PC-3 (cell line): Measurements from ENCODE around the gene SLC12A8. TPM values are rescaled to one million over a fixed set of nuclear protein-coding genes. Genes with fewer than 3 reads are reported as not detected.

Experiments
- ATAC-seq: fragments of 200-7000 bp; cut with Tn5 transposase; 2 replicates; pipeline ENCODE4 v1.9.1; 2020; ENCODE audit warnings: mild to moderate bottlenecking, moderate library complexity
- BruUV-seq: library from RNA; stranded (reverse); fragments of 400-500 nt; replicated peaks from 2 replicates; lab custom pipeline; 2021; lab: Mats Ljungman, UMichigan
- CTCF ChIA-PET: fragments of 300-600 bp; sonication (Branson Sonifier 250); formaldehyde crosslinking; loops from one replicate; lab custom pipeline; 2022; ENCODE audit warnings: antibody characterized with exemption; lab: Charles Lee
- POLR2A ChIA-PET: fragments of 300-600 bp; sonication (Branson Sonifier 250); formaldehyde crosslinking; loops from one replicate; lab custom pipeline; 2022; ENCODE audit warnings: antibody characterized with exemption; ENCODE audit not compliant: unreplicated experiment; lab: Charles Lee
- DNase-seq: peaks from one replicate; pipeline ENCODE4 v3.0.0-alpha.2; 2015
- H2AFZ ChIP-seq: fragments of 300-600 bp; sonication (generic); 2 replicates; pipeline ENCODE4 v1.6.0; 2016; ENCODE audit warnings: antibody characterized with exemption, low read length
- H3F3A ChIP-seq: fragments of 300-600 bp; sonication (generic); one replicate; pipeline ENCODE4 v1.6.0; 2017; ENCODE audit warnings: antibody characterized with exemption, low read length, control low read depth, mild to moderate bottlenecking; ENCODE audit not compliant: unreplicated experiment
- H3K27ac ChIP-seq: fragments of 300-600 bp; sonication (generic); 2 replicates; pipeline ENCODE4 v1.5.1; 2016; ENCODE audit warnings: mild to moderate bottlenecking, low read length
- H3K27me3 ChIP-seq: fragments of 300-600 bp; sonication (generic); 2 replicates; pipeline ENCODE4 v1.6.1; 2016; ENCODE audit warnings: low read length, mixed read lengths
- H3K36me3 ChIP-seq: fragments of 300-600 bp; sonication (generic); 2 replicates; pipeline ENCODE4 v1.6.1; 2016; ENCODE audit warnings: low read depth, mixed run types, low read length, mixed read lengths
- H3K4me1 ChIP-seq: fragments of 300-600 bp; sonication (generic); 2 replicates; pipeline ENCODE4 v1.5.1; 2016; ENCODE audit warnings: low read length; ENCODE audit not compliant: insufficient read depth
- H3K4me2 ChIP-seq: fragments of 300-600 bp; sonication (generic); 2 replicates; pipeline ENCODE4 v1.6.0; 2016; ENCODE audit warnings: low read length
- H3K4me3 ChIP-seq: fragments of 300-600 bp; sonication (generic); 2 replicates; pipeline ENCODE4 v1.5.1; 2016; ENCODE audit warnings: mild to moderate bottlenecking, low read length, mixed read lengths
- H3K79me2 ChIP-seq: fragments of 300-600 bp; sonication (generic); 2 replicates; pipeline ENCODE4 v1.6.1; 2017; ENCODE audit warnings: low read length, mixed read lengths
- H3K9ac ChIP-seq: fragments of 300-600 bp; sonication (generic); 2 replicates; pipeline ENCODE4 v1.6.0; 2016; ENCODE audit warnings: mild to moderate bottlenecking, low read length
- H3K9me2 ChIP-seq: fragments of 300-600 bp; sonication (generic); replicated peaks from 2 replicates; pipeline ENCODE4 v1.6.1; 2016; ENCODE audit warnings: mixed run types, low read length, mixed read lengths
- H3K9me3 ChIP-seq: fragments of 300-600 bp; sonication (generic); 2 replicates; pipeline ENCODE4 v1.6.1; 2016; ENCODE audit warnings: low read length, mixed read lengths
- H4K20me1 ChIP-seq: fragments of 300-600 bp; sonication (generic); 2 replicates; pipeline ENCODE4 v1.6.1; 2016; ENCODE audit warnings: low read length, mixed read lengths
- CTCF ChIP-seq: fragments of 300-600 bp; sonication (generic); conservative IDR thresholded peaks from 2 replicates; pipeline ENCODE4 v1.5.1; 2017; ENCODE audit warnings: antibody characterized with exemption, low read depth, mild to moderate bottlenecking, low read length
- EZH2 ChIP-seq: fragments of 300-600 bp; sonication (generic); IDR thresholded peaks from one replicate; pipeline ENCODE4 v1.6.1; 2017; ENCODE audit warnings: antibody characterized with exemption, mild to moderate bottlenecking, low read length; ENCODE audit not compliant: unreplicated experiment
- EZH2phosphoT487 ChIP-seq: fragments of 300-600 bp; sonication (generic); IDR thresholded peaks from 2 replicates; pipeline ENCODE4 v1.6.1; 2018; ENCODE audit warnings: mild to moderate bottlenecking, antibody characterized with exemption, low read length, borderline replicate concordance
- intact Hi-C: fragments of 100-400 bp; cut with micrococcal nuclease; formaldehyde crosslinking; loops from 2 replicates; pipeline ENCODE4 v1.9.0; 2023
- total RNA-seq: library from RNA; depleted of rRNA; stranded (reverse); fragments of >200 nt; gene quantifications from 2 replicates; pipeline ENCODE4 v1.2.3, GENCODE V29; 2014

Gene SLC12A8
- total RNA-seq, 1 experiment from 2014 or later = 11.0 TPM

GRCh38 chr3:125061170-125061569 lies 151.4 kb downstream of the SLC12A8 start:
- Histone ChIP-seq H3K27me3 (no peaks in the 10 kb centered on the region), H3K4me2 (no peak overlapping the region), H3K27ac (no peak overlapping the region), H4K20me1 (no peaks in the 10 kb centered on the region), H3K9me2 (no peaks in the 10 kb centered on the region), H3F3A (no peaks in the 10 kb centered on the region), H3K4me1 (peaks cover 49% of the 10 kb centered on the region), H2AFZ (no peak overlapping the region), H3K9me3 (no peaks in the 10 kb centered on the region), H3K4me3 (no peak overlapping the region), H3K79me2 (no peaks in the 10 kb centered on the region), H3K36me3 (no peaks in the 10 kb centered on the region), H3K9ac (no peak overlapping the region)
- ATAC-seq (no peak), DNase-seq (no peak)
- ChIA-PET POLR2A (no interaction called here), CTCF (no interaction called here)
- intact Hi-C loops = no loop called here
- BruUV-seq = no TSS peak
- TF ChIP-seq EZH2phosphoT487 = no peak
- no peak for TF ChIP-seq CTCF
- no peak for TF ChIP-seq EZH2

GRCh38 chr3:125059488-125060245 lies 152.9 kb downstream of the SLC12A8 start:
- H3K27ac ChIP-seq = no peak overlapping the region
- H3K27me3 ChIP-seq = no peaks in the 10 kb centered on the region
- no peak overlapping the region for H2AFZ ChIP-seq
- ChIA-PET CTCF (no interaction called here), POLR2A (no interaction called here)
- no peak overlapping the region for H3K4me2 ChIP-seq
- H3K9ac ChIP-seq = no peak overlapping the region
- no peaks in the 10 kb centered on the region for H3K79me2 ChIP-seq
- BruUV-seq = no TSS peak
- H4K20me1 ChIP-seq = no peaks in the 10 kb centered on the region
- DNase-seq (peak; percentile 27), ATAC-seq (no peak)
- H3K9me3 ChIP-seq = no peaks in the 10 kb centered on the region
- TF ChIP-seq CTCF = no peak
- no peak for TF ChIP-seq EZH2phosphoT487
- TF ChIP-seq EZH2 = no peak
- no peaks in the 10 kb centered on the region for H3K9me2 ChIP-seq
- H3K4me1 ChIP-seq = peaks cover 50% of the 10 kb centered on the region
- no peaks in the 10 kb centered on the region for H3F3A ChIP-seq
- H3K4me3 ChIP-seq = no peak overlapping the region
- H3K36me3 ChIP-seq = no peaks in the 10 kb centered on the region
- intact Hi-C loops = loop anchor here (5.0 to 10.0 kb wide), 3 partner anchors 93 to 375 kb away; partner anchors contain the start of gene ZNF148

- H3K4me1 ChIP-seq = peaks cover 54% of the 10 kb centered on the region
- H3K36me3 ChIP-seq = no peaks in the 10 kb centered on the region
- H3K4me2 ChIP-seq = no peak overlapping the region
- ATAC-seq = no peak
- no peak overlapping the region for H2AFZ ChIP-seq
- H3K79me2 ChIP-seq = 0 out of 2 replicates have a peak, but pooled peaks cover 2% of the 10 kb centered on the region
- no peak overlapping the region for H3K9ac ChIP-seq
- H3K9me3 ChIP-seq = no peaks in the 10 kb centered on the region
- DNase-seq = no peak
- no TSS peak for BruUV-seq
- H3K27ac ChIP-seq = no peak overlapping the region
- no peak for TF ChIP-seq CTCF
- TF ChIP-seq EZH2 = no peak
- no peak for TF ChIP-seq EZH2phosphoT487
- H4K20me1 ChIP-seq = no peaks in the 10 kb centered on the region
- POLR2A ChIA-PET = no interaction called here
- intact Hi-C loops = loop anchor here (5.0 to 10.0 kb wide), 3 partner anchors 93 to 376 kb away; partner anchors contain the start of gene ZNF148
- no peaks in the 10 kb centered on the region for H3K27me3 ChIP-seq
- CTCF ChIA-PET = no interaction called here
- no peak overlapping the region for H3K4me3 ChIP-seq
- H3K9me2 ChIP-seq = no peaks in the 10 kb centered on the region
- no peaks in the 10 kb centered on the region for H3F3A ChIP-seq
Observed at GRCh38 chr3:125058959-125059358, 153.6 kb downstream of the SLC12A8 start.
